GM18517 (cell line): ENCODE measurements around the gene AP1B1.

Experiments
- ATAC-seq: cut with Tn5 transposase; IDR thresholded peaks from one replicate; pipeline ENCODE4 v1.9.1; 2021; ENCODE audit warnings: mild to moderate bottlenecking, moderate library complexity; ENCODE audit not compliant: unreplicated experiment

AP1B1 gene

GRCh38 chr22:29301716-29302401 lies 86.5 kb downstream of the AP1B1 start:
- no peak for ATAC-seq

- no peak for ATAC-seq
Measured at GRCh38 chr22:29300807-29301601, 87.4 kb downstream of the AP1B1 start.

GRCh38 chr22:29300467-29300806 lies 87.9 kb downstream of the AP1B1 start:
- ATAC-seq: no peak

GRCh38 chr22:29299136-29299900 lies 89.1 kb downstream of the AP1B1 start:
- no peak for ATAC-seq

- ATAC-seq: no peak
Measured at GRCh38 chr22:29298641-29299040, 89.7 kb downstream of the AP1B1 start.

- ATAC-seq: no peak
Measured at GRCh38 chr22:29292379-29292778, 96.0 kb downstream of the AP1B1 start.

- ATAC-seq: no peak
Measured at GRCh38 chr22:29291215-29291614, 97.2 kb downstream of the AP1B1 start.

GRCh38 chr22:29290061-29290460 lies 98.3 kb downstream of the AP1B1 start:
- no peak for ATAC-seq

GRCh38 chr22:29288837-29289236 lies 99.5 kb downstream of the AP1B1 start:
- no peak for ATAC-seq

GRCh38 chr22:29284196-29284595 lies 104.2 kb downstream of the AP1B1 start:
- no peak for ATAC-seq

GRCh38 chr22:29277927-29278326 lies 110.4 kb downstream of the AP1B1 start:
- no peak for ATAC-seq
